GM18873 (cell line): ENCODE measurements around the gene MAGEA8.
"Not testable (repeated sequence)": the region's sequence is repeated elsewhere in the genome, so short reads cannot be mapped to it uniquely, and the experiment has no call there.

ENCODE experiments used
- ATAC-seq: cut with Tn5 transposase; IDR thresholded peaks from one replicate; pipeline ENCODE4 v1.9.1; 2021; ENCODE audit warnings: mild to moderate bottlenecking, moderate library complexity, moderate number of reproducible peaks; ENCODE audit not compliant: unreplicated experiment, low FRiP score

Gene MAGEA8

GRCh38 chrX:149881081-149881711, at the start of gene MAGEA8:
Gene MAGEA8, plus strand, starts transcription at chrX:149881183. Its CDS starts 3,090 bp downstream, at chrX:149884273.
- ATAC-seq, result no peak

- no peak for ATAC-seq
Observed at GRCh38 chrX:149831473-149831872, 49.5 kb upstream of the MAGEA8 start.

GRCh38 chrX:149836728-149837127, 44.3 kb upstream of the MAGEA8 start:
- not testable (repeated sequence) for ATAC-seq

GRCh38 chrX:149837167-149837566, 43.8 kb upstream of the MAGEA8 start:
- no peak for ATAC-seq

- no peak for ATAC-seq
Observed at GRCh38 chrX:149837639-149838038, 43.3 kb upstream of the MAGEA8 start.

- no peak for ATAC-seq
Observed at GRCh38 chrX:149841929-149842328, 39.1 kb upstream of the MAGEA8 start.

GRCh38 chrX:149845385-149845784, 35.6 kb upstream of the MAGEA8 start:
- ATAC-seq, result no peak

GRCh38 chrX:149846789-149847188, 34.2 kb upstream of the MAGEA8 start:
- ATAC-seq, result no peak

- ATAC-seq, result no peak
Observed at GRCh38 chrX:149848855-149849254, 32.1 kb upstream of the MAGEA8 start.

GRCh38 chrX:149849787-149850186, 31.2 kb upstream of the MAGEA8 start:
- no peak for ATAC-seq

- ATAC-seq, result no peak
Observed at GRCh38 chrX:149851864-149852263, 29.1 kb upstream of the MAGEA8 start.

GRCh38 chrX:149853925-149854324, 27.1 kb upstream of the MAGEA8 start:
- no peak for ATAC-seq

GRCh38 chrX:149858592-149858991, 22.4 kb upstream of the MAGEA8 start:
- no peak for ATAC-seq

- ATAC-seq, result no peak
Observed at GRCh38 chrX:149860445-149860844, 20.5 kb upstream of the MAGEA8 start.

- no peak for ATAC-seq
Observed at GRCh38 chrX:149865390-149865789, 15.6 kb upstream of the MAGEA8 start.

- no peak for ATAC-seq
Observed at GRCh38 chrX:149867488-149867887, 13.5 kb upstream of the MAGEA8 start.

- no peak for ATAC-seq
Observed at GRCh38 chrX:149870840-149871239, 10.1 kb upstream of the MAGEA8 start.

- no peak for ATAC-seq
Observed at GRCh38 chrX:149871433-149871832, 9.6 kb upstream of the MAGEA8 start.

GRCh38 chrX:149871940-149872339, 9.0 kb upstream of the MAGEA8 start:
- peak; percentile 84 for ATAC-seq

- no peak for ATAC-seq
Observed at GRCh38 chrX:149877157-149877556, 3.8 kb upstream of the MAGEA8 start.

- ATAC-seq, result no peak
Observed at GRCh38 chrX:149877636-149878035, 3.3 kb upstream of the MAGEA8 start.

GRCh38 chrX:149890828-149891227, 9.8 kb downstream of the MAGEA8 start:
- ATAC-seq, result not testable (repeated sequence)

- ATAC-seq, result no peak
Observed at GRCh38 chrX:149898554-149898953, 17.6 kb downstream of the MAGEA8 start.
